SU-DHL-6 (cell line): ENCODE data around the gene KIF16B.

ENCODE experiments used
- H2AFZ ChIP-seq: fragments of 200-600 bp; sonication (generic); 2 replicates; pipeline ENCODE4 v1.6.1; 2014; ENCODE audit warnings: low read depth, mild to moderate bottlenecking, moderate library complexity, mixed read lengths, antibody characterized with exemption, low read length; ENCODE audit not compliant: severe bottlenecking
- H3F3A ChIP-seq: fragments of 200-600 bp; shearing (Covaris generic); 2 replicates; pipeline ENCODE4 v1.6.0; 2016; ENCODE audit warnings: antibody characterized with exemption, mild to moderate bottlenecking; ENCODE audit not compliant: insufficient read depth
- H3K27ac ChIP-seq: fragments of 200-600 bp; sonication (generic); 2 replicates; pipeline ENCODE4 v1.5.1; 2016; ENCODE audit warnings: low read depth, mild to moderate bottlenecking, low read length, moderate library complexity, mixed read lengths
- H3K27me3 ChIP-seq: fragments of 200-600 bp; sonication (generic), shearing (Covaris generic); 2 replicates; pipeline ENCODE4 v1.6.0; 2014; ENCODE audit warnings: mild to moderate bottlenecking, low read length
- H3K36me3 ChIP-seq: fragments of 200-600 bp; sonication (generic); 2 replicates; pipeline ENCODE4 v1.6.1; 2014; ENCODE audit warnings: mild to moderate bottlenecking, low read length, mixed read lengths
- H3K4me2 ChIP-seq: fragments of 300-600, 200-600 bp; shearing (Covaris generic), sonication (generic); 2 replicates; pipeline ENCODE4 v1.6.0; 2014; ENCODE audit warnings: low read length, low read depth, mild to moderate bottlenecking; ENCODE audit not compliant: poor library complexity, severe bottlenecking
- H3K4me3 ChIP-seq: fragments of 200-600 bp; sonication (generic); 2 replicates; pipeline ENCODE4 v1.5.1; 2014; ENCODE audit warnings: antibody characterized with exemption, low read length, mild to moderate bottlenecking, mixed read lengths; ENCODE audit not compliant: insufficient read depth, poor library complexity, severe bottlenecking
- H3K79me2 ChIP-seq: fragments of 200-600 bp; sonication (generic); 2 replicates; pipeline ENCODE4 v1.6.1; 2014; ENCODE audit warnings: mild to moderate bottlenecking, low read length, moderate library complexity; ENCODE audit not compliant: insufficient read depth
- H3K9ac ChIP-seq: fragments of 200-600 bp; sonication (generic); 2 replicates; pipeline ENCODE4 v1.7.0; 2014; ENCODE audit warnings: mild to moderate bottlenecking, low read length
- H3K9me2 ChIP-seq: fragments of 200-600 bp; sonication (generic); replicated peaks from 2 replicates; pipeline ENCODE4 v1.6.1; 2014; ENCODE audit warnings: low read length; ENCODE audit not compliant: insufficient read depth
- H3K9me3 ChIP-seq: fragments of 200-600 bp; sonication (generic); 2 replicates; pipeline ENCODE4 v1.6.1; 2014; ENCODE audit warnings: low read length, mixed read lengths; ENCODE audit not compliant: insufficient read depth
- H4K20me1 ChIP-seq: fragments of 200-600 bp; sonication (generic); 2 replicates; pipeline ENCODE4 v1.6.1; 2014; ENCODE audit warnings: low read depth, mild to moderate bottlenecking, antibody characterized with exemption, low read length, moderate library complexity, mixed read lengths
- CTCF ChIP-seq: fragments of 200-600 bp; sonication (generic); IDR thresholded peaks from one replicate; pipeline ENCODE4 v1.5.1; 2017; ENCODE audit warnings: antibody characterized with exemption, mild to moderate bottlenecking, low read length, moderate library complexity; ENCODE audit not compliant: insufficient read depth, poor library complexity, severe bottlenecking
- EZH2phosphoT487 ChIP-seq: fragments of 200-600 bp; sonication (generic), shearing (Covaris generic); conservative IDR thresholded peaks from 2 replicates; pipeline ENCODE4 v1.6.1; 2018; ENCODE audit warnings: mild to moderate bottlenecking, antibody characterized with exemption, low read length, moderate library complexity, mixed read lengths

Gene KIF16B

GRCh38 chr20:16457514-16457913 is 115.7 kb downstream of the KIF16B start:
- no peaks in the 10 kb centered on the region for H3K27me3 ChIP-seq
- no peaks in the 10 kb centered on the region for H3K9me2 ChIP-seq
- H3K9me3 ChIP-seq, result no peaks in the 10 kb centered on the region
- 0 out of 2 replicates have a peak, but pooled peaks cover 2% of the 10 kb centered on the region for H3K79me2 ChIP-seq
- no peak overlapping the region for H3K27ac ChIP-seq
- no peaks in the 10 kb centered on the region for H3F3A ChIP-seq
- H3K9ac ChIP-seq, result no peak overlapping the region
- H3K4me2 ChIP-seq, result no peak overlapping the region
- H4K20me1 ChIP-seq, result no peaks in the 10 kb centered on the region; the same call in 1 of the 2 replicates
- TF ChIP-seq EZH2phosphoT487 (no peak), CTCF (no peak)
- no peak overlapping the region for H3K4me3 ChIP-seq
- no peaks in the 10 kb centered on the region for H3K36me3 ChIP-seq
- H2AFZ ChIP-seq, result no peak overlapping the region

GRCh38 chr20:16455324-16455723 is 117.9 kb downstream of the KIF16B start:
- Histone ChIP-seq H3K27ac (no peak overlapping the region), H4K20me1 (no peaks in the 10 kb centered on the region; the same call in 1 of the 2 replicates), H3K36me3 (no peaks in the 10 kb centered on the region), H3K9me2 (no peaks in the 10 kb centered on the region), H3K4me3 (no peak overlapping the region), H3F3A (no peaks in the 10 kb centered on the region), H3K27me3 (no peaks in the 10 kb centered on the region), H2AFZ (no peak overlapping the region), H3K9me3 (no peaks in the 10 kb centered on the region), H3K79me2 (no peaks in the 10 kb centered on the region), H3K4me2 (no peak overlapping the region), H3K9ac (no peak overlapping the region)
- TF ChIP-seq EZH2phosphoT487, result no peak
- no peak for TF ChIP-seq CTCF

- no peaks in the 10 kb centered on the region for H3K79me2 ChIP-seq
- TF ChIP-seq EZH2phosphoT487 (no peak), CTCF (no peak)
- H3K9ac ChIP-seq, result no peak overlapping the region
Measured at GRCh38 chr20:16451982-16452381, 121.3 kb downstream of the KIF16B start.

More at GRCh38 chr20:16451982-16452381, 121.3 kb downstream of the KIF16B start:
- no peaks in the 10 kb centered on the region for H3F3A ChIP-seq
- H2AFZ ChIP-seq, result no peak overlapping the region
- no peak overlapping the region for H3K4me3 ChIP-seq
- no peak overlapping the region for H3K4me2 ChIP-seq
- no peaks in the 10 kb centered on the region for H4K20me1 ChIP-seq
- H3K27ac ChIP-seq, result no peak overlapping the region
- H3K9me3 ChIP-seq, result no peaks in the 10 kb centered on the region
- no peaks in the 10 kb centered on the region for H3K9me2 ChIP-seq
- no peaks in the 10 kb centered on the region for H3K36me3 ChIP-seq
- H3K27me3 ChIP-seq, result no peaks in the 10 kb centered on the region
